Fibroblast of skin of left quadriceps (primary cell): ENCODE data around the gene C20orf96.
"Not testable (repeated sequence)": the region's sequence is repeated elsewhere in the genome, so short reads cannot be mapped to it uniquely, and the experiment has no call there.

Source experiments
- DNase-seq, 2 experiments: peaks; one replicate each; pipeline ENCODE4 v3.0.0-alpha.2; 2013; ENCODE audit warnings: low read depth in 2 of 2

C20orf96 gene

DNA sequence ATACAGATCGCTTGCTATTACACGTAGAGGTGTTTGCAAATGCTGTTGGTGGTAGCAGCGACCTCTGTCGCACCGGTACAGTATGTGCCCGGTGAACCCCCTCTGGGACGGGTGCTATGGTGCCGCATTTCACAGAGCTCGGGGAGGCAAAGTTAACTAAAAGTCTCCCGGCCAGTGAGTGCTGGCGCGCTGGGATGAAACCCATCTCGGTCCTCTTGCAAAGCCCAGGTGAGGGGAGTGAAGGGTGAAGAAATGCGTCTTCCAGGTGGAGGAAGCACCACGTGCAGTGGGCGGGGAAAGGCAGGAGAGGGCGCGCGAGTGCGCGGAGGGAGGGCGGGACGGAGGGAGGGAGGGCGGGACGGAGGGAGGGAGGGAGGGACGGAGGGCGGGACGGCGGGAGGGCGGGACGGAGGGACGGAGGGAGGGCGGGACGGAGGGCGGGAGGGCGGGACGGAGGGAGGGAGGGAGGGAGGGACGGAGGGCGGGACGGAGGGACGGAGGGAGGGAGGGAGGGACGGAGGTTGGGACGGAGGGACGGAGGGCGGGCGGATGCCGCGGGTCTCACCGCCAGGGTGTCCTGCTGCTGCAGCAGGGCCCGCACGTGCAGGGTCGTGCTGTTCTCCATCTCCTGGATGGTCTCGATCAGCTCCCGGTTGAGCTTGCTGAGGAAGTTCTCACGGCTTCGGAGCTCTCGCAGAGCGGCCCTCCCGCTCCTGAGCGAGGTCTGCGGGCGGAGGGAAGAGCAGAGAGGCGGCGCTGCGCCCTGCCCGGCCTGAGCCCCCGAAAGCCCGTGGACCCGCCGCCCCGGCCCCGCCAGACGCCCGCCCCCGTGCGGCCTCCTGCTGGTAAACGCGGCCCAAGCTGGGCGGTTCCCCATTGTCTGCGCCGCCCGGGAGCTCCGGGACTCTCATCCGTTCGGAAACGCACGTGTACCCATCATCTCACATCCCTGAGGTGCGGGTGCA lies 11.7 kb downstream of the C20orf96 start:
- no peak for DNase-seq

DNA sequence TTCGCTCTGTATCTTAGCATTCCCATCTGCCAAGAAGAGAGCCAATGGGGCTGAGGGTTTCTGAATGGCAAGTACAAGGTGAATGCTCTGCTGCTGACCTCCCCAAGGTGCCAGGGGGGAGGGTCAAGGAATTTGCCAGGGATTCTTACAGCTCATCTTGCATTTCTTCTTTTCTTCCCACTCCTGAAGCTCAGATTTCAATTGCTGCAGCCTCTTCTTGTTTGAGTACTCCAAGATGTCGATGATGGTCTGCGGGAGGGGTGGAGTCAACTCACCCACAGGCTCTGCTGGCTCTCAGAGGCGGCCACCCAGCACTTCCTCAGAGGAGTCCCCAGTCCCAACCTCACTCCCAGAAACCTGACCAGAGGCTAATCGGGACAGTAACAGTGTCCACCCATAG lies 12.4 kb downstream of the C20orf96 start:
- no peak for DNase-seq

DNA sequence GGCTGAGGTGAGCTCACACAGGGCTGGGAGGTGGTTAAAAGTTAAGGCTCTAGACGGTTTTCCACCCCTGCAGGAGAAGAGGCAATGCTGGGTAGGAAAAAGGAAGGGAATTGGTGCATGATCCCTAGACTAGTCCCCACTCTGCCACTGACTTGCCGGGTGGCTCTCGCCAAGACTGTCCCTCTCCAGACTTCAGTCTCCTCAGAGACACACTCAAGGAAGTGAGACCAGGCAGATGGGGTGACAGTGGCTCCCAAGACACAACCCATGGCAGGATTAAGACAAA lies 13.1 kb downstream of the C20orf96 start:
- no peak for DNase-seq

DNA sequence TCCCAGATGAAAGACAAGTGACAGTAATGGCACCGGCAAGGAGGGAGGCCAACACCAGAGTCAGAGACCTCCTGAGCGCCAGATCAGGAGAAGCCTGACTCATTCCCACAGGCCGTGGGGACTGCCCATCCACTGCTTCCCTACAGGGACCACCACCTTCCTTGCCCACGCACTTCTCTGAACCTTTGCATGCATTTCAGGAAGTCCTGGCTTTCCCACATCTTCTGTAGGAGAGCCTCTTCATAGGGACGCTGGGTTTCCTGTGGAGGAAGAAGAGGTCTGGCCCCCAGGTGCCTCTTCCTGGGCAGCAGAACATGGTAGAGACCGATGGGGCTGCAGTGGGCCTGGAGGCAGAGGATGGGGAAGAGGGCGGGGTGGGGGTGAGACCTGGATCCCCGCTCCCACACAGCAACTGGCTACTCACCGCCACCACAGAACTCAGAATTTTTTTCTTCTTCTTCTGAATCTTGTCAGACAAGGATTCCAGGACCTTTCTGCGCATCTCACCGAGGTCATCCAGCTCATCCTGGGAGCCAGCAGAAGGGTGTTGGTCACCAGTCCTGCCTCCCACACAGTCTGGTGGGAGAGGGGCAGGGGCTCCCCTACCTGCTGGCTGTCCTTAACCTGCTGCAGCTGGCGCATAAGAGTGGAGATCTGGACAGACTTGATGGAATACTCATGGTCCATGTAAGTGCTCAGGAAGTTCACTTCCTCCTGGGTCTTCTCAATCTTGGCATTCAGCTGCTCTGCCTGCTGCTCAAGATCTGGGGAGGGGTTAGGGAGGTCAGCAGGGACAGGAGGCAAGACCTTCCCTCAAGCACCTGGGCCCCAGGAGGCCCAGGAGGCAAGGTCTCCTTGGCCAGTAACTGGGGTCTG lies 13.7 kb downstream of the C20orf96 start:
- no peak for DNase-seq

DNA sequence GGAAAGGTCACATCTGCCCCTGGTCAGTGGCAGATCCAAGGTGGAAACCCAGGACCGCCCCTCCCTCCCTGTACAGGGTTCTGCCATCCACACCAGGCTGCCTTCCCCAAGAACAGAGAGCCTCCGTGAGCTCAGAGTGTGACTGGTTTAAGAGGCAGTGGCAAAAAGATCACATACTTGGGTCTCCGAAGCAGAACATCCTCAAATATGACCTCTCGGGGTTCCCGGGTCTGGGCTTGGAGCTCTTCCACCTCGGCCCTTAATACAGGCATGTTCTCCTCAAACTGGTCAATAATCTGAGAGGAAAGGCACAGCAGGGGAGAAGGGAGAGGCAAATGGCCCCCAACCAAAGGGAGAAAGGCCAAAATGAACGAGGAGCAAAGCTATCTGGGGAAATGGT lies 14.8 kb downstream of the C20orf96 start:
- DNase-seq: no peak

DNA sequence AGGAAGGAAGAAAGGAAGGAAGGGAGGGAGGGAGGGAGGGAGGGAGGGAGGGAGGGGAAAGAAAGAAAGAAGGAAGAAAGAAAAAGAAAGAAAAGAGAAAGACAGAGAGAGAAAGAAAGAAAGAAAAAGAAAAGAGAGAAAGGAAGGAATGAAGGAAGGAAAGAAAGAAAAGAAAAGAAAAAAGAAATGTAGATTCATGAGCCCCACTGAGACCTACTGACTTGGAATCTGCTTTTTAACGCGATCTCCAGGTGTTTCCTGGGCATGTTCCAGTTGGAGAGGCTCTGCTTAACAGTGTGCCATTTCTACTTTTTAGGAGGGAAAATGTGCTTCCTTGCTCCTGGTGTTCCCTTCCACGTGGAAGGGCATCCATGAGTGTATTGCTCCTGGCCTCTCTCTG lies 16.7 kb downstream of the C20orf96 start:
- no peak for DNase-seq

DNA sequence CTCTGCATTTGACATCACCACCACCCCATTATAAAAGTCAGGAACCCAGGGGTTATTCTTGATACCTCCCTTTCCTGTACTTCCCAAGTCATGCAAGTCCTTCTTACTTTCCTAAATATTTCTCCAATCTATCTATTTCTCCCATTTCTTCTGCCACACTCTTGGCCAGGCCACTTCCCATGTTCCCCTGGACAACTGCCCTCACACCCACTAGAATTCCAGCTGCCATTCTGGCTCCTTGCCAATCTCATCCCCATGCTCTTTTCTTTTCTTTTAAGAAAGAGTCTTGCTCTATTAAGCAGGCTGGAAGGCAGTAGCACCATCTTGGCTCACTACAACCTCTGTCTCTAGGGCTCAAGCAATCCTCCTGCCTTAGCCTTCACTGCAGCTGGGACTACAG lies 17.8 kb downstream of the C20orf96 start:
- DNase-seq: no peak

DNA sequence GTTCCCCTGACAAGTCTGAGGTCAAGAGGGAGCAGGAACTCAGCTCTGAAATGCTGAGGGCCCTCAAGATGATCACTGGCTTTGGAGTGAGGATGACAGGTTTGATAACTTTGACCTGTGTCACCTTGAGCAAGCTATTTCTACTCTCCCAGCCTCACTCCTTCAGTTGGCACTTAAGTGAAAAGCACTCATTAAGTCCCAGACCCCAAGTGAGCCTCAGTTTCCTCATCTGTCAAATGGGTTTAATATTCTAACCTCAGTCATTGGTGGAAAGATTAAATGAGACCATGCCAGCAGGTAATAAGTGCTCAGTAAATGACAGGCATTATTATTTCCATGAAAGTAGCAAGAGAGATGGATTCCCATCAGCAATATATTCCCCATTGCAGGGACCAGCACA lies 19.0 kb downstream of the C20orf96 start:
- no peak for DNase-seq

DNA sequence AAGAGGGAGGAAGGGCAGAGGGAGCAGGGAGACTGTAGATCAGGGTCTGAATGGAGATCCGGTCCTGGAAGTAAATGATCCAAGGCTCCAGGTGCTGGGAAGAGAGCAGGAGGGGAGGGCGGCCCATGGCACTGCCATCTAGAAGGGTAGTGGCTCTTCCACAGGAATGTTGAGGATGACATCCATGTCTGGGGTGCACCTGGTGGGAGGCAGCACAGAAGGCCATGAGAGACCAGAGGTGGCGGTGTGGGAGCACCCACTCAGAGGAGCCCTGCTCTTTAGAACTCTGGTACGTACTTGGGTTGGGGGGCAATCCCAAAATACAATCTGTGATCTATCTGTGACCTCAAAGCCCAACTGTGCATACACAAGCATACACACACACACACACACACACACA lies 19.5 kb downstream of the C20orf96 start:
- DNase-seq: no peak

DNA sequence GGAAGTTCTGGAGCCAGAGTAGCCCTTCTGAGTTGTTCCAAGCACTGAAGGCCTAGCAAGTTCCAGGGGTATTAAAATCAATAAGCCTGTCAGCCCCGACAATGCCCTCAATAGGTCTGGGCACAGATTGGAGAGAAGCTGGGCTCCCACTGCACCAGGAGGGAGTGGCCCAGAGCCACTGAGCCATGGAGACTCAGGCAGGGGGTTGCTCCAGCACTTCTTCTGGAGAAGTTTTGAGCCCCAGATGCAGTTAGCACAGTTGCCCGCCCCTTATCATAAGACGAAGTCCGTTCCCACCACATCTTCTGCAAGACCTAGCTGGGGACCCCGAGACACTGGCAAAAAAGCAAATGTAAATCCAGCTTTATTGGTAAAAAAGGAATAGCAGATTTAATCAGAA lies 20.0 kb downstream of the C20orf96 start:
- no peak for DNase-seq

DNA sequence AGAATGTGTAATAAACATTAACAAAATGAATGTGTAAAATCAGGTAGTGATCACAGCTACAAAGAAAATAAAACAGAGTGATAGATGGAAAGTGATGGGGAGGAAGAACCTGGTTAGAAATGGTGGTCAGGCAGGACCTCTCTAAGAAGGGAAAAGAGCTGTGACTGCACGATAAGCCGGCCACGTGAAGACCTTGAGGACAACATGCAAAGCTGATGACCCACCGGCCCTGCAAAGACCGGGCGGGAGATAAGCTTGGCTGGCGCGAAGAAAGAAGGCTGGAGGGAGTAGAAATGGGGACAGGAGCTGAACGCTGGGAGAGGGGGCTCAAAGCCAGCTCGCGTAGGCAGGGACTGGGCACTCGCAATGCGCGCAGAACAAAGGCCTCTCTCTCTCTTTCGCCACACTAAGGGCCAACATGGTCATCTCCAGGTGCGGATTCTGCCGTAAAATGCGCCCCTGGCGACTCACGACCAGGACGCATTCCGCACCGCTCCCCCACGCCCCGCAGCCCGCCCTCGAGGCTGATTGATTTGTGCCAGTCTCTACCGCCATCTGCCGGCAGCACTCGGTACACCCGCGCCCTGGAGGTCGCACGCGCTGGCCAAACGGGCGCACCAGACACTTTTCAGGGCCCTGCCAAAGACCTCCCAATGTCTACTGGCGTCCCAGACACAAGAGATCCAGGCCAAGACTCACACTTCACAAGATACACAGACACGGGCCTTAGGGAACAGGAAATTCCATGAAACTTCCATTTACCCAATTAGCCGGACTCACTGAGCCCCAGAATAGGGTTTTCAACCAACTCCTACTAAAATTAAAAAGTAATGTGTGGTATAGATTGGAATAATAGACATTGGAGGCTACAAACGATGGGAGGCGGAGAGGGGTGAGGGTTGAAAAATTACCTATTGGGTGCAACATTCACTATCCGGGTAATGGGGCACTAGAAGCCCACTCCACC lies 23.7 kb downstream of the C20orf96 start:
- DNase-seq: peak; percentile 39 to 44

DNA sequence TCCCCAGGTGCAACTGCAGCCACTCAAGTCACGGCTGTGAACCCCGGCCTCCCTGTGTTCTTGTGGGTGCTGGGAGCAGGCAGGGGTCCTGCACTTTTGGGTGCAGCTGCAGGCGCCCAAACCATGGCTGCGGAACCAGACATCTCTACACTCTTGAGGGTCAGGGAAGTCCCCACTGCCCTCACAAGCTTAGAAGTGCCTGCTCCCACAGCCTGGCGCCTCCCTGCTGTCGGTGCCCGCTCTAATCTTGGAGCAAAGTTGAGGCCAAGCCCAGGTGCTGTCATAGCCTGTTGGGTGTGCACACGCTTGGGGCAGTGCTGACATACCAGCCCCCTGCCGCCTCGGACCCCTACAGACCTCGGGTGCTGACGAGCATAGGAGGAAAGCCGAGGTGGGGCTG lies 26.8 kb downstream of the C20orf96 start:
- DNase-seq: no peak

DNA sequence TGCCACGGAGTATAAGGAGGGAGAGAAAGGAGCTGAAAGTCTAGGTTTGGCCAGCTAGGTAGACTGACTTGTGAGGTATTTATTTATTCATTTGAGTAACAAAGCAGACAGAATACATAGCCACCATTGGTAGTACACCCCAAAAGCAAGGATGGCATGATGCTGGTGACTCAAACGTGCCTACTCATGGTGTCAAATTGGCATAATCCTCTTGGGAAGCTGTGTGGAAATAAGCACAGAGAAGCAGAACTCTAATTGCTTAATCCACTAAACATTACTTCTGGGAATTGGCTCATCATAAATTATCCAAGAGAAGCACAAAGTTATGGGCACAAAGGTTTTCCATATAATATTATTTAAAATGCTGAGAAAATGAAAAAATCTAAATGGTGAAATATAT lies 30.6 kb downstream of the C20orf96 start:
- DNase-seq: no peak

DNA sequence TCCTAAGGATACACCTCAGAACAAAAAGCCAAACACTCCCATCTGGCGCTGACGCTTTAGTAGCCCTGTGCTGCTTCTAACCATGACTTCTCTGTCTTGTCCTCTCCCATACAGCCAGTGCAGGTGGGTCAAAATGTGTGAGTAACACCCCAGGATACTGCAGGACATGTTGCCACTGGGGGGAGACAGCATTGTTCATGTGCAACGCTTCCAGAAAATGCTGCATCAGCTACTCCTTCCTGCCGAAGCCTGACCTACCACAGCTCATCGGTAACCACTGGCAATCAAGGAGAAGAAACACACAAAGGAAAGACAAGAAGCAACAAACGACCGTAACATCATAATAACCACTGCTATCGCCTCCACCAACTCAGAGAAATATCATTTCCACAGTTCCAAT lies 31.6 kb downstream of the C20orf96 start:
- no peak for DNase-seq

DNA sequence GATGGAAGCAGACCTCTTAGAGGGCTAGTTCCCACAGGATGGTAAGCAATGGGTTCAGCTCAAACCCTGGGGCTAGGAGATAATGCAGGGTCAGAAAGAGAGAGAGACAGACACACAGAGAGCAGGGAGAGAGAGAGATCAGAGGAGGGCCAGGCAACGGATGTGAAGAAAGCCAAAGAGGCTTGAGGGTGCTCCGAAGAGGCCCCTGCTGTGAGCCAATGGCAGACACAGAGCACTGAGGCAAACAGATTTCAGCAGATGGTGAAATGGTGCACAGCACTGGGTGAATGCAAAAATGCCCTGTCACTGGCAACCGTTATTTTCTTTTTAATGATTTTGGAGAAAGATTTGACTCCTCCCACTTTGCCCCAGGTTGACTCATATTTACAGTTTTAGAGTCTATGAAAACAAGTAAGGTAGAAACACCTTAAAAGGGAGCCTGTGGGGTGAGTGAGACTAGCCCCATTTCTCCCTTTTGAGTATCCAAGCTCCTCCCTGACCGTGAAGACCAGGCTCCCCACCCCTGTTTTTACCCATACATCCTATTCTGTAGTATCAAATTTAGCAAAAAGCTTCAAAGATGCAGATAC lies 32.2 kb downstream of the C20orf96 start:
- DNase-seq: no peak

DNA sequence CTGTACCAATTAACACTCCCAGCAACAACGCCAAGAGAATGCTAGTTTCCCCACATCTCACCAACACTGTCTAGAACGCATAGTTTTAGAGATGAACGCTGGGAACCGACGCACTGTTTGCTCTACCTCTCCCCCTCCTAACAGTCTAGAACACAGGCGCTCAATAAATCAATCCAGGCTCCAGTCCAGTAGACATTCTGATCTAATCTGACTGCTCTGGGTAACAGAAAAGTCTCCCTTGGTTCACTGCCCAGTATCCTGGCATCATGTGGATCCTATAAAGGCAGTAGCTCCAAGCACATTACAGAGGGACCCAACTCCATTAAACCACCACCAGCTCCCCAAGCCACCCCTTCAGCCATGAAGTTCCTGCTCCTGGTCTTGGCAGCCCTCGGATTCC lies 33.1 kb downstream of the C20orf96 start, which contains the start of gene DEFB132:
DEFB132 (plus strand) TSS at position 306 of the 400 bp plus-strand sequence; CDS start at position 361, 55 bp downstream.
- DNase-seq: no peak

DNA sequence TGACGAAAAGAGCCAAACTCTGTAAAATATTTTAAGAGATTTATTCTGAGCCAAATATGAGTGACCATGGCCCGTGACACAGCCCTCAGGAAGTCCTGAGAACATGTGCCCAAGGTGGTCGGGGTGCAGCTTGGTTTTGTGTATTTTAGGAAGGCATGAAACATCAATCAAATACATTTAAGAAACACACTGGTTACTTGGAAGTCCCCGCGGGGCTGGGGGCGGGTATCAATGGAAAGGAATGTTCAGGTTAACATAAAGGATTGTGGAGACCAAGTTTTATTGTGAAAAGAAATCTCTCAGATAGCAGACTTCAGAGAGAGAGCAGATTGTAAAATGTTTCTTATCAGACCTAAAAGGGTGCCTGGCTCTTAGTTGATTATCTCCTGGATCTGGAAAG lies 37.1 kb downstream of the C20orf96 start:
- DNase-seq: not testable (repeated sequence)

DNA sequence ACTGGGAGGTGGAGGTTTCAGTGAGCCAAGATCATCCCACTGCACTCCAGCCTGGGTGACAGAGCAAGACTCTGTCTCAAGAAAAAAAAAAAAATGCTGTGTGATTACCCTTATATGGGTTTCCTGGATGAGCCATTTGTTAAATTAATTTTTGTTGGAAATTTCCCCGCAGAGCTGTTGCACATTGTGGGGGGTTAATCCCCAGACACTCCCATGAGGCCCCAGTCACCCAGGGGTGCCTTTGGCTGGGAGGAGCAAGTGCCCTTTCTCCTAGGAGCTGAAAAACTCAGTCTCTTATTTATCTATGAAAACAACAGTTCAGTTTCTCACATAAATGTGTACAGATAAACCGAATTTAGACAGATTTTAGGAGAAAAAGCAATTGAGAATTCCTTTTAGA lies 37.7 kb downstream of the C20orf96 start:
- DNase-seq: no peak

DNA sequence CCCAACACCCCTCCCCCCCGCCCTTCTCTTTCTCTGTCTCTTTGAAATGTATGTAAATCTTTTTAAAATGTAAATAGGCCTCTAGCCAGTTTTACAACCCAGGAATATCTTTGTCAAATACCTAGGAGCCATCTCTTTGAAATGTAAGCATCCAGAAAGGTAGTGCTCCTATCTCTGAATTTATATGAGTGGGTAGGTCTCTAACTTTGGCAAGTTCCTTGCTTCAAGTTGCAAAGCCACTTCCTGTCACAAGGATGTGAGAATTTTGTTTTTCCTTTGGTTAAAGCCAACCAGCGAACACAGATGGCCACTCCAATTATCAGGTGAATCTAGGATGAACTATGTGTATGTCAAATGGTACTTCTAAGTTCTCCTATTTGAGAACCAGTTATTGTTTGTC lies 39.2 kb downstream of the C20orf96 start:
- DNase-seq: no peak

DNA sequence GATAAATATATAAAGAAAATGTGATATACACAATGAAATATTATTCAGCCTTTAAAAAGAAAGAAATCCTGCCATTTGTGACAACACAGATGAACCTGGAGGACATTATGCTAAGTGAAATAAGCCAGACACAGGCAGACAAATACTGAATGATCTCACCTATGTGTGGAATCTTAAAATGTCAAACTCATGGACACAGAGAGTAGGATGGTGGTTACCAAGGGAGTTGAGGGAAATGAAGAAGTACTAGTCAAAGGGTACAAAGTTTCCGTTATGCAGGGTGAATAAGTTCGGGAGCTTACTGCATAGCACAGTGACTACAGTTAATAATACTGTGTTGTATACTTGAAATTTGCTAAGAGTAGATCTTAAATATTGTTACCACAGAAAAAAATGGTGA lies 47.6 kb downstream of the C20orf96 start:
- DNase-seq: no peak

DNA sequence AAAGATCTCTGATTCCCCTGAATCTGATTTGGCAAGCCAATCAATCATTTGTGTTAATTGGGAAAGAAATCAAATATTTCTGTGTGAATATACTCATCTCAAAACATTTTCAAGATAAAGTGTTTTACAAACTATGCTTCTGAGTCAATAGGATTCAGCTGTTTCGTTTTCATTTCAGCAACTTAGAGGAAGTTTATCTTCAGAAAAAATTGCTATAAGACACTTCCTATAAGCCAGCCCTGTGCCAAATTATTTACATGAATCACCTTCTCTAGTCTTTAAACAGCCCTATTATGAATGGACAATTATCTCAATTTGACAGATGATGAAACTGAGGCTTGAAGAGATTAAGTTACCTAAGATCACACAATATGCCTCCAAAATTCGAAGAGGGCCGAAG lies 52.6 kb downstream of the C20orf96 start:
- no peak for DNase-seq
